Keratinocyte (primary cell): ENCODE results near the gene RIC1.

ENCODE experiments used
- CTCF ChIP-seq, 3 experiments: IDR thresholded peaks in 1 of 3; conservative IDR thresholded peaks in 1 of 3; optimal IDR thresholded peaks in 1 of 3; 2 replicates in 2 of 3; 3 replicates in 1 of 3; pipeline versions ENCODE3 to v1.5.1; 2011; ENCODE audit warnings: low read length in 3 of 3, mild to moderate bottlenecking in 3 of 3, moderate library complexity in 2 of 3, control low read depth in 1 of 3, inconsistent platforms in 1 of 3; ENCODE audit not compliant: insufficient read depth in 2 of 3; ENCODE audit errors: extremely low read depth in 1 of 3
- EZH2 ChIP-seq: IDR thresholded peaks from one replicate; pipeline ENCODE4 v1.6.1; 2012; ENCODE audit warnings: inconsistent platforms, mild to moderate bottlenecking, low read length, moderate library complexity

GRCh38 chr9:5698810-5699556 is 70.1 kb downstream of the RIC1 start:
- TF ChIP-seq CTCF (optimal IDR thresholded peaks at IDR 0.05 in 1 of 3, IDR thresholded peaks at IDR 0.05 in 1 of 3, conservative IDR thresholded peaks at IDR 0.05 in 1 of 3; ENCODE audit: extremely low read depth in 1 of 3, insufficient read depth in 2 of 3, low read length in 3 of 3) (no peak), EZH2 (no peak)
